Natural killer cell (primary cell): ENCODE measurements around the gene SHISAL1. TPM values are rescaled to one million over a fixed set of nuclear protein-coding genes. Genes with fewer than 3 reads are reported as not detected.

Experiments used
- ATAC-seq, 3 donors: fragments of 150-1000 bp in 2 of 3; fragments of 200-7000 bp in 1 of 3; cut with Tn5 transposase; 1 replicate in 1 of 3; 2 replicates in 2 of 3; pipeline ENCODE4 v1.10.0; 2021; ENCODE audit warnings: mild to moderate bottlenecking in 2 of 3, moderate library complexity in 2 of 3
- DNase-seq, 2 donors: peaks; one replicate each; pipeline versions ENCODE4 v3.0.0 to v3.0.0-alpha.2; 2013 to 2021; ENCODE audit warnings: mixed read lengths in 1 of 2
- H3K27ac ChIP-seq: one replicate; pipeline ENCODE4 v1.5.1; 2013; ENCODE audit warnings: mild to moderate bottlenecking, low read length
- H3K27me3 ChIP-seq: one replicate; pipeline ENCODE4 v1.6.1; 2013; ENCODE audit warnings: low read length; ENCODE audit not compliant: control insufficient read depth, insufficient read depth
- H3K36me3 ChIP-seq: one replicate; pipeline ENCODE4 v1.6.1; 2013; ENCODE audit warnings: low read length; ENCODE audit not compliant: control insufficient read depth, insufficient read depth
- H3K4me1 ChIP-seq: one replicate; pipeline ENCODE4 v1.6.1; 2013; ENCODE audit warnings: low read length; ENCODE audit not compliant: control insufficient read depth, insufficient read depth
- H3K4me3 ChIP-seq: one replicate; pipeline ENCODE4 v1.5.1; 2013; ENCODE audit warnings: low read length
- H3K9me3 ChIP-seq: one replicate; pipeline ENCODE4 v1.6.1; 2013; ENCODE audit warnings: low read length; ENCODE audit not compliant: control insufficient read depth, insufficient read depth
- H3K27ac Mint-ChIP-seq, 2 donors: one replicate each; pipeline ENCODE4 v1.8.0; 2022; ENCODE audit warnings: mild to moderate bottlenecking in 2 of 2, mixed read lengths in 2 of 2, moderate library complexity in 1 of 2
- H3K27me3 Mint-ChIP-seq, 2 donors: one replicate each; pipeline ENCODE4 v1.8.0; 2022; ENCODE audit warnings: low read depth in 2 of 2, mixed read lengths in 2 of 2
- H3K36me3 Mint-ChIP-seq: one replicate; pipeline ENCODE4 v1.8.0; 2022; ENCODE audit warnings: mixed read lengths
- H3K4me1 Mint-ChIP-seq, 2 donors: one replicate each; pipeline ENCODE4 v1.8.0; 2022; ENCODE audit warnings: mixed read lengths in 2 of 2
- H3K4me3 Mint-ChIP-seq: one replicate; pipeline ENCODE4 v1.8.0; 2022; ENCODE audit warnings: mild to moderate bottlenecking, moderate library complexity, mixed read lengths
- H3K9me3 Mint-ChIP-seq, 2 donors: one replicate each; pipeline ENCODE4 v1.8.0; 2022; ENCODE audit warnings: mixed read lengths in 2 of 2
- CTCF ChIP-seq: fragments of 200-600 bp; IDR thresholded peaks from one replicate; pipeline ENCODE4 v1.8.0; 2022; ENCODE audit warnings: antibody characterized with exemption
- WGBS: methylation state at CpG from one replicate; pipeline ENCODE4 v1.1.7; 2013; ENCODE audit warnings: missing lambda C conversion rate; ENCODE audit not compliant: insufficient coverage; 5-methylcytosine and 5-hydroxymethylcytosine counted together
- intact Hi-C: fragments of 100-400 bp; cut with micrococcal nuclease; formaldehyde crosslinking; loops from one replicate; pipeline ENCODE4 v1.14.2; 2022
- total RNA-seq, 4 donors: library from RNA; stranded (reverse); fragments of 120-200 nt in 1 of 4; gene quantifications; one replicate each; pipeline versions ENCODE4 v1.2.3 to v1.2.4, GENCODE V29; 2013 to 2022

SHISAL1 gene
- total RNA-seq, 3 donors from 2014 or later (not counting 1 experiment from before 2014, with no cell fraction given): not detected

- H3K4me1 Mint-ChIP-seq: peaks cover 0 to 10% of the 10 kb centered on the region in 2 donors
- no peak for DNase-seq
- no peak for TF ChIP-seq CTCF
- no peak overlapping the region for H3K4me3 Mint-ChIP-seq
- intact Hi-C loops: no loop called here
- H3K9me3 Mint-ChIP-seq: no peaks in the 10 kb centered on the region
- Histone ChIP-seq H3K4me1 (no peaks in the 10 kb centered on the region), H3K36me3 (no peaks in the 10 kb centered on the region), H3K4me3 (no peak overlapping the region), H3K27me3 (no peaks in the 10 kb centered on the region), H3K27ac (no peak overlapping the region), H3K9me3 (no peaks in the 10 kb centered on the region)
- H3K27ac Mint-ChIP-seq: no peak overlapping the region
- no peaks in the 10 kb centered on the region for H3K36me3 Mint-ChIP-seq
- peaks cover 0 to 4% of the 10 kb centered on the region in 2 donors for H3K27me3 Mint-ChIP-seq
- WGBS: 88% methylated on average over 6 of the region's 6 CpGs
- ATAC-seq: no peak
Observed at GRCh38 chr22:44263547-44263946, 49.2 kb downstream of the SHISAL1 start.

GRCh38 chr22:44261861-44262595 is 50.7 kb downstream of the SHISAL1 start:
- H3K27ac ChIP-seq: no peak overlapping the region
- Mint-ChIP-seq H3K4me1 (peaks cover 0 to 10% of the 10 kb centered on the region in 2 donors), H3K9me3 (no peaks in the 10 kb centered on the region), H3K27me3 (peaks cover 0 to 4% of the 10 kb centered on the region in 2 donors), H3K36me3 (no peaks in the 10 kb centered on the region), H3K4me3 (no peak overlapping the region), H3K27ac (no peak overlapping the region)
- DNase-seq: peak in 1 of 2 donors; percentile 10
- intact Hi-C loops: no loop called here
- no peak overlapping the region for H3K4me3 ChIP-seq
- no peaks in the 10 kb centered on the region for H3K36me3 ChIP-seq
- WGBS: 90% methylated on average over 12 of the region's 12 CpGs
- no peaks in the 10 kb centered on the region for H3K27me3 ChIP-seq
- no peaks in the 10 kb centered on the region for H3K9me3 ChIP-seq
- no peak for TF ChIP-seq CTCF
- ATAC-seq: no peak
- H3K4me1 ChIP-seq: no peaks in the 10 kb centered on the region

GRCh38 chr22:44261164-44261860 is 51.4 kb downstream of the SHISAL1 start:
- Mint-ChIP-seq H3K27me3 (peaks cover 5 to 9% of the 10 kb centered on the region in 2 donors), H3K4me1 (peaks cover 0 to 10% of the 10 kb centered on the region in 2 donors), H3K36me3 (no peaks in the 10 kb centered on the region), H3K9me3 (no peaks in the 10 kb centered on the region), H3K4me3 (no peak overlapping the region), H3K27ac (peak overlapping the region in 1 of 2 donors; percentile 37)
- no peaks in the 10 kb centered on the region for H3K27me3 ChIP-seq
- H3K4me1 ChIP-seq: no peaks in the 10 kb centered on the region
- ATAC-seq: no peak
- H3K4me3 ChIP-seq: no peak overlapping the region
- intact Hi-C loops: no loop called here
- peak in 1 of 2 donors; percentile 5 for DNase-seq
- no peaks in the 10 kb centered on the region for H3K36me3 ChIP-seq
- H3K9me3 ChIP-seq: no peaks in the 10 kb centered on the region
- no peak for TF ChIP-seq CTCF
- no peak overlapping the region for H3K27ac ChIP-seq
- 67% methylated on average over 14 of the region's 14 CpGs for WGBS
